Endodermal cell (in vitro differentiated cells): ENCODE measurements around the gene TLE4. TPM values are rescaled to one million over a fixed set of nuclear protein-coding genes. Genes with fewer than 3 reads are reported as not detected.
"Not testable (repeated sequence)": the region's sequence is repeated elsewhere in the genome, so short reads cannot be mapped to it uniquely, and the experiment has no call there.

Experiments
- DNase-seq: peaks from one replicate; pipeline ENCODE4 v3.0.0-alpha.2; 2017
- H3K27ac ChIP-seq: 2 replicates; pipeline ENCODE4 v1.5.1; 2013; ENCODE audit warnings: mild to moderate bottlenecking, low read depth, low read length, moderate library complexity
- H3K27me3 ChIP-seq: 2 replicates; pipeline ENCODE4 v1.6.1; 2013; ENCODE audit warnings: mild to moderate bottlenecking, low read length, moderate library complexity; ENCODE audit not compliant: insufficient read depth, control insufficient read depth, poor library complexity, severe bottlenecking
- H3K36me3 ChIP-seq: 2 replicates; pipeline ENCODE4 v1.7.0; 2013; ENCODE audit warnings: mild to moderate bottlenecking, low read length, moderate library complexity; ENCODE audit not compliant: control insufficient read depth, insufficient read depth
- H3K4me1 ChIP-seq: one replicate; pipeline ENCODE4 v1.7.0; 2013; ENCODE audit warnings: low read length; ENCODE audit not compliant: control insufficient read depth, insufficient read depth
- H3K4me3 ChIP-seq: 2 replicates; pipeline ENCODE4 v1.5.1; 2013; ENCODE audit warnings: mild to moderate bottlenecking, low read length, moderate library complexity
- H3K9ac ChIP-seq: 2 replicates; pipeline ENCODE4 v1.6.1; 2013; ENCODE audit warnings: mild to moderate bottlenecking, low read length, moderate library complexity; ENCODE audit not compliant: poor library complexity, severe bottlenecking; ENCODE audit errors: extremely low read depth
- H3K9me3 ChIP-seq: 2 replicates; pipeline ENCODE4 v1.6.1; 2013; ENCODE audit warnings: mild to moderate bottlenecking, low read length, moderate library complexity; ENCODE audit not compliant: control insufficient read depth
- H3K27ac Mint-ChIP-seq: 2 replicates; pipeline ENCODE4 v1.8.0; 2020; ENCODE audit warnings: mixed read lengths
- H3K27me3 Mint-ChIP-seq: 2 replicates; pipeline ENCODE4 v1.8.0; 2021; ENCODE audit warnings: mild to moderate bottlenecking, mixed read lengths; ENCODE audit not compliant: insufficient read depth
- H3K36me3 Mint-ChIP-seq: 2 replicates; pipeline ENCODE4 v1.8.0; 2020; ENCODE audit warnings: low read depth, mixed read lengths
- H3K4me1 Mint-ChIP-seq: 2 replicates; pipeline ENCODE4 v1.8.0; 2020; ENCODE audit warnings: mixed read lengths
- H3K4me3 Mint-ChIP-seq: 2 replicates; pipeline ENCODE4 v1.8.0; 2020; ENCODE audit warnings: mild to moderate bottlenecking, moderate library complexity, mixed read lengths
- H3K9me3 Mint-ChIP-seq: 2 replicates; pipeline ENCODE4 v1.8.0; 2020; ENCODE audit warnings: mild to moderate bottlenecking, mixed read lengths
- CTCF ChIP-seq: fragments of 200-600 bp; sonication (generic); conservative IDR thresholded peaks from 2 replicates; pipeline ENCODE4 v1.5.0; 2021; ENCODE audit warnings: antibody characterized with exemption, mild to moderate bottlenecking
- WGBS, 2 experiments: methylation state at CpG; one replicate each; pipeline versions ENCODE4 v1.1.5 to v1.1.7; 2013; ENCODE audit warnings: missing lambda C conversion rate in 2 of 2, mixed read lengths in 1 of 2; ENCODE audit not compliant: insufficient coverage in 1 of 2, insufficient read length in 1 of 2; 5-methylcytosine and 5-hydroxymethylcytosine counted together
- total RNA-seq, 2 donors: library from RNA; stranded (reverse); fragmentation: NEBNext Ultra II Directional in 1 of 2; extraction: Animal tissue kit (Norgen Biotek cat#: 25700) in 1 of 2; gene quantifications; 2 replicates in 1 of 2; 3 replicates in 1 of 2; pipeline ENCODE4 v1.2.1, GENCODE V29; 2021

TLE4 gene
- total RNA-seq, 2 donors from 2014 or later: 16.7 to 25.5 TPM

- Mint-ChIP-seq H3K9me3 (no peaks in the 10 kb centered on the region), H3K27me3 (no peaks in the 10 kb centered on the region), H3K4me3 (no peak overlapping the region), H3K4me1 (peaks cover 15% of the 10 kb centered on the region), H3K27ac (no peak overlapping the region), H3K36me3 (peaks cover 11% of the 10 kb centered on the region)
- WGBS, 2 experiments: 100% methylated on average over 1 of the region's 1 CpG; no CpG with 5 or more reads in 1 of the 2 experiments
- Histone ChIP-seq H3K36me3 (no peaks in the 10 kb centered on the region), H3K9me3 (peaks cover 10% of the 10 kb centered on the region), H3K27ac (no peak overlapping the region), H3K27me3 (no peaks in the 10 kb centered on the region), H3K4me1 (no peaks in the 10 kb centered on the region), H3K4me3 (no peak overlapping the region), H3K9ac (no peak overlapping the region)
- DNase-seq: no peak
- TF ChIP-seq CTCF: no peak
Measured at GRCh38 chr9:79639354-79639753, 67.6 kb downstream of the TLE4 start.

DNA sequence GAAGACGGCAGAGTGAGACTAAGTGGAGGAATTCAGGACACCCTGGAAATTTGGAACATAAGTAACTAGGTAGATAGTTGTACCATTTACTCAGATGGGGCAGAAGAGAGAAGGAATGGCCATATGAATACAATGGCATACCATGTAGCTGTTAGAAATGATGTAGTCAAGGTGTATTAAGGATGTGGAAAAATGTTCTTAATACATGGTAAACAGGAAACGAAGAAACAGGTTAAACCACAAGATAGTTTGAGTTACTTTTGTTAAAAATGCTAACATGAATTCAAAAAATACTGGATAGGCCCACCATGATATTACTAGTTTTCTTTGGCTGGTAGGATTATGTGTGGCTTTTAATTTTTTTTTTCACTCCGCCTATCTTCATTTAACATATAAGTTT is 68.3 kb downstream of the TLE4 start:
- H3K27me3 ChIP-seq, H3K4me1 ChIP-seq, DNase-seq, H3K4me3 ChIP-seq, H3K27me3 Mint-ChIP-seq, H3K27ac Mint-ChIP-seq, H3K27ac ChIP-seq, H3K36me3 ChIP-seq, H3K9ac ChIP-seq, H3K9me3 Mint-ChIP-seq, H3K4me3 Mint-ChIP-seq: not testable (repeated sequence)
- Mint-ChIP-seq H3K36me3 (peaks cover 17% of the 10 kb centered on the region), H3K4me1 (peaks cover 15% of the 10 kb centered on the region)
- 94 to 100% methylated on average over 1 to 3 of the region's 3 CpGs for WGBS, 2 experiments
- peaks cover 12% of the 10 kb centered on the region for H3K9me3 ChIP-seq

DNA sequence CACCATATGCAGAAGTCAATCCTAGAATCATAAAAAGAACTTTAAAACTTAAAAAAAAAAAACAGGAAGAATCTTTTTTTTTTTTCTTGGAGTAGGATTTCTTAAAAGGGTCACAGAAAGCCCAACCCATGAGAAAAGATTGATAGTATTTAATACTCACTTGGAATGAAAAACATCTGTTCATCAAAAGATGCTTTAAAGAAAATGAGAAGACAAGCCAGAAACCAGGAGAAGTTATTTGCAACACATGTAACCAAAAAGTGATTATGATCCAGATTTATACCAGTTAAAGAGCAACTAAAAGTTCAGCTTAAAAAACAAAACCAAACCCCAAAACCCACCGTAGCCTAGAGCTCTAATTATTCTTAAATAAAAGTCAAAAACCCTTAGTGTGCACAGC is 69.3 kb downstream of the TLE4 start:
- no peak overlapping the region for H3K9ac ChIP-seq
- H3K27me3 Mint-ChIP-seq: no peaks in the 10 kb centered on the region
- no peaks in the 10 kb centered on the region for H3K27me3 ChIP-seq
- H3K27ac ChIP-seq: no peak overlapping the region
- H3K9me3 ChIP-seq: peaks cover 12% of the 10 kb centered on the region
- H3K36me3 ChIP-seq: no peaks in the 10 kb centered on the region
- peaks cover 17% of the 10 kb centered on the region for H3K36me3 Mint-ChIP-seq
- no peak overlapping the region for H3K4me3 Mint-ChIP-seq
- no peak for DNase-seq
- peaks cover 15% of the 10 kb centered on the region for H3K4me1 Mint-ChIP-seq
- no peak overlapping the region for H3K27ac Mint-ChIP-seq
- H3K4me3 ChIP-seq: no peak overlapping the region
- TF ChIP-seq CTCF: no peak
- no peaks in the 10 kb centered on the region for H3K4me1 ChIP-seq
- no peaks in the 10 kb centered on the region for H3K9me3 Mint-ChIP-seq
- WGBS, 2 experiments: 33 to 91% methylated on average over 1 of the region's 1 CpG

GRCh38 chr9:79642671-79643070 is 70.9 kb downstream of the TLE4 start:
- Histone ChIP-seq H3K4me3 (no peak overlapping the region), H3K27ac (no peak overlapping the region), H3K27me3 (no peaks in the 10 kb centered on the region), H3K9ac (no peak overlapping the region), H3K36me3 (no peaks in the 10 kb centered on the region), H3K9me3 (peaks cover 12% of the 10 kb centered on the region), H3K4me1 (no peaks in the 10 kb centered on the region)
- Mint-ChIP-seq H3K4me3 (no peak overlapping the region), H3K27me3 (no peaks in the 10 kb centered on the region), H3K4me1 (peaks cover 8% of the 10 kb centered on the region), H3K27ac (no peak overlapping the region), H3K9me3 (no peaks in the 10 kb centered on the region), H3K36me3 (peaks cover 17% of the 10 kb centered on the region)
- WGBS, 2 experiments: 92 to 100% methylated on average over 2 of the region's 2 CpGs
- no peak for TF ChIP-seq CTCF
- no peak for DNase-seq
